Endothelial cell of umbilical vein (primary cell): ENCODE data around the gene RNU6-9. TPM values are rescaled to one million over a fixed set of nuclear protein-coding genes. Genes with fewer than 3 reads are reported as not detected.

Source experiments
- BruUV-seq: library from RNA; stranded (reverse); fragments of 400-500 nt; replicated peaks from 2 replicates; lab custom pipeline; 2021; lab: Mats Ljungman, UMichigan
- CTCF ChIA-PET: fragments of 300-600, 350-600 bp; sonication (Branson Sonifier 250); formaldehyde crosslinking; loops from one replicate; lab custom pipeline; 2021; ENCODE audit warnings: antibody characterized with exemption, inconsistent platforms; lab: Charles Lee
- POLR2A ChIA-PET: fragments of 300-600, 350-600 bp; sonication (Branson Sonifier 250); formaldehyde crosslinking; loops from one replicate; lab custom pipeline; 2021; ENCODE audit warnings: antibody characterized with exemption, inconsistent platforms; lab: Charles Lee
- DNase-seq: peaks from one replicate; pipeline ENCODE4 v3.0.0-alpha.2; 2011; ENCODE audit warnings: low read depth, low spot score
- FAIRE-seq: peaks from 2 replicates; lab custom pipeline; 2011; peaks lifted over from hg19 to GRCh38; lab: Jason Lieb, UNC
- H2AFZ ChIP-seq: 2 replicates; pipeline ENCODE4 v1.6.0; 2012; ENCODE audit warnings: low read depth, low read length, control low read depth, inconsistent platforms
- H3K27ac ChIP-seq: 2 replicates; pipeline ENCODE4 v1.5.1; 2011; ENCODE audit warnings: low read depth, mild to moderate bottlenecking, control low read depth, low read length, moderate library complexity; ENCODE audit not compliant: insufficient read depth
- H3K27me3 ChIP-seq, 2 experiments: 2 replicates each; pipeline versions ENCODE4 v1.6.0 to v1.6.1; 2011; ENCODE audit warnings: low read length in 2 of 2, mixed read lengths in 1 of 2; ENCODE audit not compliant: control insufficient read depth in 2 of 2, insufficient read depth in 2 of 2
- H3K36me3 ChIP-seq, 2 experiments: 2 replicates in 1 of 2; 3 replicates in 1 of 2; pipeline ENCODE4 v1.5.1; 2011; ENCODE audit warnings: low read length in 2 of 2, mild to moderate bottlenecking in 1 of 2, moderate library complexity in 1 of 2; ENCODE audit not compliant: control insufficient read depth in 2 of 2, insufficient read depth in 2 of 2; ENCODE audit errors: extremely low read depth in 1 of 2
- H3K4me1 ChIP-seq: 3 replicates; pipeline ENCODE4 v1.5.1; 2011; ENCODE audit warnings: mild to moderate bottlenecking, low read length; ENCODE audit not compliant: control insufficient read depth, insufficient read depth; ENCODE audit errors: extremely low read depth
- H3K4me2 ChIP-seq: 2 replicates; pipeline ENCODE4 v1.6.1; 2011; ENCODE audit warnings: low read length, control low read depth, mixed read lengths; ENCODE audit not compliant: insufficient read depth
- H3K4me3 ChIP-seq, 3 experiments: fragments of 200-600 bp in 1 of 3; sonication (generic), shearing (Covaris generic) in 1 of 3; replicated peaks in 1 of 3; 2 replicates each; pipeline ENCODE4 v1.5.1; 2011 to 2016; ENCODE audit warnings: control low read depth in 3 of 3, low read length in 3 of 3, mild to moderate bottlenecking in 2 of 3, inconsistent platforms in 1 of 3, low read depth in 1 of 3, moderate library complexity in 1 of 3; ENCODE audit not compliant: insufficient read depth in 1 of 3
- H3K79me2 ChIP-seq: 2 replicates; pipeline ENCODE4 v1.6.0; 2012; ENCODE audit warnings: low read length, inconsistent platforms; ENCODE audit not compliant: control insufficient read depth, insufficient read depth
- H3K9ac ChIP-seq: replicated peaks from 2 replicates; pipeline ENCODE3; 2011; ENCODE audit warnings: low read length, control low read depth; ENCODE audit not compliant: insufficient read depth; ENCODE audit errors: extremely low read depth
- H3K9me1 ChIP-seq: replicated peaks from 3 replicates; pipeline ENCODE4 v1.6.0; 2011; ENCODE audit warnings: mild to moderate bottlenecking, low read length; ENCODE audit not compliant: control insufficient read depth, insufficient read depth; ENCODE audit errors: extremely low read depth
- H3K9me3 ChIP-seq: replicated peaks from 2 replicates; pipeline ENCODE4 v1.5.1; 2012; ENCODE audit warnings: low read length, inconsistent platforms; ENCODE audit not compliant: control insufficient read depth, insufficient read depth
- H4K20me1 ChIP-seq: replicated peaks from 2 replicates; pipeline ENCODE3; 2011; ENCODE audit warnings: mild to moderate bottlenecking, low read length; ENCODE audit not compliant: control insufficient read depth, insufficient read depth; ENCODE audit errors: extremely low read depth
- CTCF ChIP-seq, 2 donors: IDR thresholded peaks; 1 replicate in 1 of 2; 2 replicates in 1 of 2; pipeline ENCODE4 v1.5.1; 2011; ENCODE audit warnings: low read length in 2 of 2, mild to moderate bottlenecking in 2 of 2, moderate library complexity in 2 of 2, control low read depth in 1 of 2, inconsistent platforms in 1 of 2, low read depth in 1 of 2; ENCODE audit not compliant: insufficient read depth in 1 of 2; ENCODE audit errors: extremely low read depth in 1 of 2
- EZH2 ChIP-seq: IDR thresholded peaks from 2 replicates; pipeline ENCODE4 v1.6.1; 2012; ENCODE audit warnings: borderline replicate concordance, low read depth, mild to moderate bottlenecking, moderate library complexity, low read length, inconsistent platforms; ENCODE audit not compliant: severe bottlenecking
- FOS ChIP-seq: IDR thresholded peaks from 2 replicates; pipeline ENCODE4 v1.6.1; 2011; ENCODE audit warnings: mild to moderate bottlenecking, low read length, moderate library complexity, borderline replicate concordance; ENCODE audit not compliant: insufficient read depth
- GATA2 ChIP-seq: IDR thresholded peaks from 2 replicates; pipeline ENCODE4 v1.7.0; 2011; ENCODE audit warnings: low read depth, mild to moderate bottlenecking, moderate library complexity, mixed read lengths, low read length; ENCODE audit not compliant: insufficient read length, insufficient read depth
- JUN ChIP-seq: IDR thresholded peaks from 2 replicates; pipeline ENCODE4 v1.6.1; 2011; ENCODE audit warnings: borderline replicate concordance, low read depth; ENCODE audit not compliant: insufficient read length, insufficient read depth
- MAX ChIP-seq: IDR thresholded peaks from 2 replicates; pipeline ENCODE4 v1.6.1; 2011; ENCODE audit not compliant: insufficient read depth, insufficient read length
- MYC ChIP-seq: IDR thresholded peaks from one replicate; pipeline ENCODE4 v1.6.1; 2011; ENCODE audit warnings: mild to moderate bottlenecking, low read depth, low read length
- POLR2A ChIP-seq: IDR thresholded peaks from 2 replicates; pipeline ENCODE4 v1.6.1; 2012; ENCODE audit warnings: low read depth, mild to moderate bottlenecking, control low read depth, low read length
- POLR2AphosphoS5 ChIP-seq: IDR thresholded peaks from 2 replicates; pipeline ENCODE4 v1.6.1; 2012; ENCODE audit warnings: low read depth, mild to moderate bottlenecking, control low read depth, low read length, moderate library complexity; ENCODE audit not compliant: insufficient read depth
- dilution Hi-C: fragments of 300-500 bp; cut with MboI; formaldehyde crosslinking; loops from one replicate; pipeline ENCODE4 v1.15.0; 2019; ENCODE audit warnings: low sequenced_read_pairs; ENCODE audit not compliant: extremely low pct_ligation_motif_present
- intact Hi-C: fragments of 100-400 bp; cut with micrococcal nuclease; formaldehyde crosslinking; loops from one replicate; pipeline ENCODE4 v1.10.0; 2022
- polyA plus RNA-seq, 4 experiments: library from polyadenylated mRNA; depleted of rRNA in 3 of 4; stranded (reverse) in 3 of 4; unstranded in 1 of 4; fragments of >200 nt; gene quantifications; 2 replicates each; pipeline versions ENCODE4 v1.2.1 to v1.2.3, GENCODE V29; 2011 to 2012; ENCODE audit warnings: missing spikeins in 1 of 4
- total RNA-seq: library from RNA; stranded (reverse); gene quantifications from 2 replicates; pipeline ENCODE4 v1.2.3, GENCODE V29; 2021

RNU6-9 gene
- total and polyA plus RNA-seq, 2 donors (not counting 3 experiments of a cell fraction or from before 2014, with no cell fraction given), result not detected

- intact Hi-C loops, result loop anchor here (2.0 kb wide), 2 partner anchors 20 to 142 kb away; partner anchors contain the start of genes MED16 and RNU6-9
- peak overlapping the region; percentile 59 to 98 (median 91) for H3K4me3 ChIP-seq
- TF ChIP-seq GATA2 (no peak), FOS (no peak), JUN (no peak), EZH2 (no peak), POLR2AphosphoS5 (no peak), MYC (no peak), CTCF (IDR thresholded peaks at IDR 0.05; ENCODE audit: extremely low read depth in 1 of 2, insufficient read depth in 1 of 2, low read depth in 1 of 2, low read length in 2 of 2) (no peak), POLR2A (no peak), MAX (no peak)
- H3K4me2 ChIP-seq, result peak overlapping the region; percentile 38
- FAIRE-seq (no peak), DNase-seq (no peak)
- dilution Hi-C loops, result no loop called here
- peaks cover 5% of the 10 kb centered on the region in 2 experiments for H3K27me3 ChIP-seq
- ChIA-PET CTCF (no interaction called here), POLR2A (no interaction called here)
- BruUV-seq, result no TSS peak
- H3K79me2 ChIP-seq, result peaks cover 10% of the 10 kb centered on the region
- H3K9me3 ChIP-seq, result no peaks in the 10 kb centered on the region
- H3K4me1 ChIP-seq, result peaks cover 10% of the 10 kb centered on the region
- H3K9me1 ChIP-seq, result no peaks in the 10 kb centered on the region
- peak overlapping the region; percentile 72 for H2AFZ ChIP-seq
- H3K9ac ChIP-seq, result peak overlapping the region; percentile 53
- H3K27ac ChIP-seq, result peak overlapping the region; percentile 38
- no peaks in the 10 kb centered on the region for H4K20me1 ChIP-seq
- no peaks in the 10 kb centered on the region for H3K36me3 ChIP-seq
These were observed 19.1 kb downstream of the RNU6-9 start for GRCh38 chr19:912181-913079.
